ENCODE measurements around the gene RHO.

DNA sequence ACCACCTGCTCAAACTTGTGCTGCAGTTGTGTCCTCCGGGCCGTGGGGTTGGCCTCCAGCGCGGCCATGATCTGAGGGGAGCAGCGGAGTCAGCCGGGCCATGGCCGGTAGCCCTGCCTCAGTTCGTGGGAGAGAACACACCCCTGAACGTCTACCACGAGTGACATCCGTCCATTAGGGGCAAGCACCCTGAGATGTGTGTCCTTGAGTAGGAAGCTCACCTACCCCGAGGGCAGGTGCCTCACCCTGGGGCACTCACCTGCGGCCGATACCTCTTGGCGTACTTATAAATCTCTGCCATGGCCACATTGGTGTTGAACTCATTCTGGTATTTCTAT is 27.9 kb downstream of the RHO start:
- no peak for TF ChIP-seq CTCF (IDR thresholded peaks at IDR 0.05)
- TF ChIP-seq, protein P1, sequence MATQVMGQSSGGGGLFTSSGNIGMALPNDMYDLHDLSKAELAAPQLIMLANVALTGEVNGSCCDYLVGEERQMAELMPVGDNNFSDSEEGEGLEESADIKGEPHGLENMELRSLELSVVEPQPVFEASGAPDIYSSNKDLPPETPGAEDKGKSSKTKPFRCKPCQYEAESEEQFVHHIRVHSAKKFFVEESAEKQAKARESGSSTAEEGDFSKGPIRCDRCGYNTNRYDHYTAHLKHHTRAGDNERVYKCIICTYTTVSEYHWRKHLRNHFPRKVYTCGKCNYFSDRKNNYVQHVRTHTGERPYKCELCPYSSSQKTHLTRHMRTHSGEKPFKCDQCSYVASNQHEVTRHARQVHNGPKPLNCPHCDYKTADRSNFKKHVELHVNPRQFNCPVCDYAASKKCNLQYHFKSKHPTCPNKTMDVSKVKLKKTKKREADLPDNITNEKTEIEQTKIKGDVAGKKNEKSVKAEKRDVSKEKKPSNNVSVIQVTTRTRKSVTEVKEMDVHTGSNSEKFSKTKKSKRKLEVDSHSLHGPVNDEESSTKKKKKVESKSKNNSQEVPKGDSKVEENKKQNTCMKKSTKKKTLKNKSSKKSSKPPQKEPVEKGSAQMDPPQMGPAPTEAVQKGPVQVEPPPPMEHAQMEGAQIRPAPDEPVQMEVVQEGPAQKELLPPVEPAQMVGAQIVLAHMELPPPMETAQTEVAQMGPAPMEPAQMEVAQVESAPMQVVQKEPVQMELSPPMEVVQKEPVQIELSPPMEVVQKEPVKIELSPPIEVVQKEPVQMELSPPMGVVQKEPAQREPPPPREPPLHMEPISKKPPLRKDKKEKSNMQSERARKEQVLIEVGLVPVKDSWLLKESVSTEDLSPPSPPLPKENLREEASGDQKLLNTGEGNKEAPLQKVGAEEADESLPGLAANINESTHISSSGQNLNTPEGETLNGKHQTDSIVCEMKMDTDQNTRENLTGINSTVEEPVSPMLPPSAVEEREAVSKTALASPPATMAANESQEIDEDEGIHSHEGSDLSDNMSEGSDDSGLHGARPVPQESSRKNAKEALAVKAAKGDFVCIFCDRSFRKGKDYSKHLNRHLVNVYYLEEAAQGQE (IDR thresholded peaks at IDR 0.05; ENCODE audit: insufficient read depth in 1 of 2, low read depth in 2 of 2, low read length in 1 of 2): no peak
- no peak for TF ChIP-seq TCF7L2 (IDR thresholded peaks at IDR 0.05; ENCODE audit: low read depth, low read length)

Data from Panc1 (cell line).